PC-3 (cell line): ENCODE data around the gene ST3GAL3.

Experiments used
- EZH2 ChIP-seq: fragments of 300-600 bp; sonication (generic); IDR thresholded peaks from one replicate; pipeline ENCODE4 v1.6.1; 2017; ENCODE audit warnings: antibody characterized with exemption, mild to moderate bottlenecking, low read length; ENCODE audit not compliant: unreplicated experiment
- TF ChIP-seq, protein P1 (sequence below): fragments of 300-600 bp; sonication (generic); conservative IDR thresholded peaks from 2 replicates; pipeline ENCODE4 v1.5.1; 2017; ENCODE audit warnings: antibody characterized with exemption, low read depth, mild to moderate bottlenecking, low read length

DNA sequence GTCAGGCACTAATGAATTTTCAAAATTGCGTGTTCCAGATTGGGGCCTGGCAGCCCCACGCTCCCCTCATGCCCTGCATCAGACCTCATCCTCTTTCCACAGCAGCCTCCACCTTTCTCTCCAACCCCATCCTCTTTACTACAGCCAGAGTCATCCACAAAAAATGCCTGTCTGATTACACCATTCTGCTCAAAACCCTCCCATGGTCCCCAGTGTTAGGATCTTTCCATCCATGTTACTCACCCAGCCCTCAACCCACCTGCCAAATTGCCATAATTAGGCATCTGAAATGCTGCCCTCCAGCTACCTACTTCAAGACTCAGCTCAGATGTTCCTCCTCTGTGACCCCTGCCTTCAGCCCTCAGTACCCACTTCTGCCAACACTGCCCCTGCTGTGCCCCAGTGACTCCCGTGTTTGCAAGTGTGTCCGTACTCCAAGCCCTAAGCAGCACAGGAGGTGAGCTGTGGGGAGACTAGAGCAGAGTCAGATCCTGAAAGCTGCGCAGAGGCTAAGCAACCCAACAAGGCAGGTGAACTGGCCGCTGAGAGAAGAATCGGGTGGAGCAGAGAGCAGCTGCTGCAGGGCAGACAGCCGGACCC lies 225.6 kb downstream of the ST3GAL3 start:
- TF ChIP-seq EZH2 = no peak
- TF ChIP-seq, protein P1, sequence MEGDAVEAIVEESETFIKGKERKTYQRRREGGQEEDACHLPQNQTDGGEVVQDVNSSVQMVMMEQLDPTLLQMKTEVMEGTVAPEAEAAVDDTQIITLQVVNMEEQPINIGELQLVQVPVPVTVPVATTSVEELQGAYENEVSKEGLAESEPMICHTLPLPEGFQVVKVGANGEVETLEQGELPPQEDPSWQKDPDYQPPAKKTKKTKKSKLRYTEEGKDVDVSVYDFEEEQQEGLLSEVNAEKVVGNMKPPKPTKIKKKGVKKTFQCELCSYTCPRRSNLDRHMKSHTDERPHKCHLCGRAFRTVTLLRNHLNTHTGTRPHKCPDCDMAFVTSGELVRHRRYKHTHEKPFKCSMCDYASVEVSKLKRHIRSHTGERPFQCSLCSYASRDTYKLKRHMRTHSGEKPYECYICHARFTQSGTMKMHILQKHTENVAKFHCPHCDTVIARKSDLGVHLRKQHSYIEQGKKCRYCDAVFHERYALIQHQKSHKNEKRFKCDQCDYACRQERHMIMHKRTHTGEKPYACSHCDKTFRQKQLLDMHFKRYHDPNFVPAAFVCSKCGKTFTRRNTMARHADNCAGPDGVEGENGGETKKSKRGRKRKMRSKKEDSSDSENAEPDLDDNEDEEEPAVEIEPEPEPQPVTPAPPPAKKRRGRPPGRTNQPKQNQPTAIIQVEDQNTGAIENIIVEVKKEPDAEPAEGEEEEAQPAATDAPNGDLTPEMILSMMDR = no peak
